ENCODE measurements around the gene FOS. TPM values are rescaled to one million over a fixed set of nuclear protein-coding genes. Genes with fewer than 3 reads are reported as not detected.

Gene FOS
- total and polyA plus RNA-seq, 2 of the 8 experiments (the other 6 are each of a cell fraction or from before 2014, with no cell fraction given) = 50.2 to 51.8 TPM

DNA sequence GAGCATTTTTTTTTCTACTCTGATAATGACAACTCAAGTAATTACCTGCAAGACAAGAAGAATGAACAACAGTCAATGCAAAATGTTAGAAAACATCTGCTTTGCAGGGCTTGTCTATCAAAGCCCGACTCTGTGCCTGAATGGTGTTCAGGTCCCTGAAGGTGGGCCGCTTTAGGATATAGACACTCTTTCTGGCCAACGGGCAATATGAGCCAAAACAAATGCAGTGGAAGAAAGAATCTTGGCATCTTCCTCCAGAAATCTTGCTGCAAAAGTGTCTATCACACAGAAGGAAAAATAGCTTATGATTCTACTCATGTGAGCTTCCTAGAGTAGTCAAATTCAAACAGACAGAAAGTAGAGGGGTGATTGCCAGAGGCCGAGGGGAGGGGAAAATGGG is 32.7 kb downstream of the FOS start:
- Histone ChIP-seq H2BK120ac (replicated peaks; ENCODE audit: low read depth, low read length) (no peak overlapping the region), H3K4me2 (ENCODE audit: insufficient read depth in 1 of 2, low read depth in 2 of 2, low read length in 2 of 2) (no peak overlapping the region), H3K9me3 (ENCODE audit: insufficient read depth in 2 of 2, low read depth in 1 of 2, low read length in 1 of 2) (no peaks in the 10 kb centered on the region), H4K20me1 (replicated peaks in 1 of 2; ENCODE audit: control insufficient read depth in 1 of 2, insufficient read depth in 2 of 2, low read length in 2 of 2) (no peaks in the 10 kb centered on the region), H3K4ac (replicated peaks; ENCODE audit: insufficient read length, low read depth, low read length) (no peak overlapping the region), H3K23ac (ENCODE audit: insufficient read length) (no peak overlapping the region), H4K5ac (ENCODE audit: insufficient read length, low read depth, low read length) (no peak overlapping the region), H2BK15ac (ENCODE audit: low read length) (no peak overlapping the region), H3K14ac (ENCODE audit: insufficient read length) (no peak overlapping the region), H3K79me1 (ENCODE audit: low read depth, low read length) (no peaks in the 10 kb centered on the region), H3K56ac (replicated peaks; ENCODE audit: insufficient read length, low read depth, low read length) (no peak overlapping the region), H2BK5ac (ENCODE audit: low read depth, low read length) (no peak overlapping the region), H2AFZ (ENCODE audit: low read length) (no peak overlapping the region), H3K23me2 (ENCODE audit: low read depth, low read length) (no peaks in the 10 kb centered on the region), H3K4me1 (replicated peaks in 1 of 4; ENCODE audit: control insufficient read depth in 3 of 4, insufficient read depth in 4 of 4, low read length in 3 of 4) (peaks cover 0 to 6% (median 5%) of the 10 kb centered on the region in 4 experiments; a peak in 5 of 7 replicates), H3K27me3 (replicated peaks in 1 of 4; ENCODE audit: control insufficient read depth in 3 of 4, extremely low read depth in 1 of 4, insufficient read depth in 3 of 4, low read length in 3 of 4) (no peaks in the 10 kb centered on the region), H2AK5ac (ENCODE audit: low read depth, low read length) (no peak overlapping the region), H3K4me3 (ENCODE audit: extremely low read depth in 1 of 4, insufficient read depth in 2 of 4, low read depth in 3 of 4, low read length in 4 of 4) (no peak overlapping the region), H3K9ac (replicated peaks in 1 of 4; ENCODE audit: extremely low read depth in 1 of 4, low read depth in 3 of 4, low read length in 3 of 4) (no peak overlapping the region), H2BK12ac (ENCODE audit: low read depth, low read length) (no peak overlapping the region), H4K8ac (ENCODE audit: extremely low read depth, insufficient read depth, low read length) (no peak overlapping the region), H2BK20ac (ENCODE audit: low read length) (no peak overlapping the region), H3K36me3 (ENCODE audit: control insufficient read depth in 2 of 4, insufficient read depth in 4 of 4, low read length in 3 of 4) (no peaks in the 10 kb centered on the region), H4K91ac (replicated peaks; ENCODE audit: insufficient read length, low read length) (no peak overlapping the region), H3K18ac (ENCODE audit: extremely low read depth, low read length) (no peak overlapping the region), H3K27ac (ENCODE audit: low read depth, low read length) (no peak overlapping the region), H3K79me2 (ENCODE audit: control insufficient read depth in 1 of 2, insufficient read depth in 2 of 2, low read length in 2 of 2) (no peaks in the 10 kb centered on the region)
- FAIRE-seq (no peak), DNase-seq (ENCODE audit: low read depth in 1 of 2, low spot score in 2 of 2) (no peak)
- POLR2A ChIA-PET (ENCODE audit: partially characterized antibody) = no interaction called here
- no peak for TF ChIP-seq NRF1 (IDR thresholded peaks at IDR 0.05; ENCODE audit: low read depth, low read length)
- TF ChIP-seq RBBP5 (IDR thresholded peaks at IDR 0.05; ENCODE audit: borderline replicate concordance, low read depth, low read length) = no peak
- TF ChIP-seq, protein P1, sequence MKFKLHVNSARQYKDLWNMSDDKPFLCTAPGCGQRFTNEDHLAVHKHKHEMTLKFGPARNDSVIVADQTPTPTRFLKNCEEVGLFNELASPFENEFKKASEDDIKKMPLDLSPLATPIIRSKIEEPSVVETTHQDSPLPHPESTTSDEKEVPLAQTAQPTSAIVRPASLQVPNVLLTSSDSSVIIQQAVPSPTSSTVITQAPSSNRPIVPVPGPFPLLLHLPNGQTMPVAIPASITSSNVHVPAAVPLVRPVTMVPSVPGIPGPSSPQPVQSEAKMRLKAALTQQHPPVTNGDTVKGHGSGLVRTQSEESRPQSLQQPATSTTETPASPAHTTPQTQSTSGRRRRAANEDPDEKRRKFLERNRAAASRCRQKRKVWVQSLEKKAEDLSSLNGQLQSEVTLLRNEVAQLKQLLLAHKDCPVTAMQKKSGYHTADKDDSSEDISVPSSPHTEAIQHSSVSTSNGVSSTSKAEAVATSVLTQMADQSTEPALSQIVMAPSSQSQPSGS (IDR thresholded peaks at IDR 0.05; ENCODE audit: low read length) = no peak
- no peak for TF ChIP-seq TCF12 (IDR thresholded peaks at IDR 0.05; ENCODE audit: low read depth, low read length)
- TF ChIP-seq SP1 (IDR thresholded peaks at IDR 0.05; ENCODE audit: low read depth, low read length) = no peak
- no peak for TF ChIP-seq KDM5A (IDR thresholded peaks at IDR 0.05; ENCODE audit: low read length)
- TF ChIP-seq, protein P2, sequence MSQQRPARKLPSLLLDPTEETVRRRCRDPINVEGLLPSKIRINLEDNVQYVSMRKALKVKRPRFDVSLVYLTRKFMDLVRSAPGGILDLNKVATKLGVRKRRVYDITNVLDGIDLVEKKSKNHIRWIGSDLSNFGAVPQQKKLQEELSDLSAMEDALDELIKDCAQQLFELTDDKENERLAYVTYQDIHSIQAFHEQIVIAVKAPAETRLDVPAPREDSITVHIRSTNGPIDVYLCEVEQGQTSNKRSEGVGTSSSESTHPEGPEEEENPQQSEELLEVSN (IDR thresholded peaks at IDR 0.05) = no peak
- no peak for TF ChIP-seq SUZ12 (IDR thresholded peaks at IDR 0.05; ENCODE audit: low read length)
- no peak for TF ChIP-seq GTF2F1 (IDR thresholded peaks at IDR 0.05; ENCODE audit: borderline replicate concordance, low read depth, low read length)
- CTCF ChIA-PET (ENCODE audit: partially characterized antibody) = interaction anchor here (0.6 to 14.1 kb wide), 7 partner anchors 11 to 250 kb away, joined by 3 to 184 read pairs (median 13); no protein-coding TSS in a partner anchor
- WGBS, 2 experiments (ENCODE audit: extremely low coverage in 1 of 2, insufficient coverage in 1 of 2, insufficient read length in 1 of 2, insufficient replicate concordance in 2 of 2, low coverage in 1 of 2, low lambda C conversion rate in 2 of 2, missing lambda C conversion rate in 1 of 2) = 87% methylated on average over 4 of the region's 4 CpGs; no CpG with 5 or more reads in 1 of the 2 experiments
